Breast epithelium (tissue), 3 donors: Measurements from ENCODE around the gene SLC35E2B.
"Not testable (repeated sequence)": the region's sequence is repeated elsewhere in the genome, so short reads cannot be mapped to it uniquely, and the experiment has no call there.

Source experiments
- CTCF ChIP-seq, 3 donors: fragments of 450-650 bp; IDR thresholded peaks; one replicate each; pipeline ENCODE4 v1.5.1; 2016 to 2017; ENCODE audit warnings: antibody characterized with exemption in 3 of 3, mild to moderate bottlenecking in 3 of 3, moderate library complexity in 3 of 3
- POLR2A ChIP-seq: fragments of 450-650 bp; IDR thresholded peaks from one replicate; pipeline ENCODE4 v1.6.1; 2016; ENCODE audit warnings: antibody characterized with exemption, mild to moderate bottlenecking, moderate library complexity

GRCh38 chr1:1696431-1697357 is 4.1 kb upstream of the SLC35E2B start:
- TF ChIP-seq CTCF (IDR thresholded peaks at IDR 0.05); POLR2A: not testable (repeated sequence)
